HG02973 (cell line): Measurements from ENCODE around the gene C19orf67.

ENCODE experiments used
- ATAC-seq: cut with Tn5 transposase; IDR thresholded peaks from one replicate; pipeline ENCODE4 v1.9.1; 2021; ENCODE audit warnings: moderate library complexity; ENCODE audit not compliant: unreplicated experiment

Gene C19orf67

DNA sequence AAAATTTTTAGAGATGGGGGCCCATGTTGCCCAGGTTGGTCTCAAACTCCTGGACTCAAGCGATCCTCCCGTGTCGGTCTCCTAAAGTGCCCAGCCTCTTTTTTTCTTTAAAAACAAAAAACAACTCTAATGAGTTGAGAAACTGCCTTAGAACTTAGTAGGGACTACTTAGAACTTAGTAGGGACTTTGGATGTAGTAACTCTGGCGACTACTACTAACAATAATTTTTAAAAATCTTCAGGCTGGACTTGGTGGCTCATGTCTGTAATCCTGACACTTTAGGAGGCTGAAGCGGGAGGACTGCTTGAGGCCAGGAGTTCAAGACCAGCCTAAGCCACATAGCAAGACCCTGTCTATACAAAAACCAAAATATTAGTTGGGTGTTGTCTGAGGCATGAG, 515 bp upstream of the C19orf67 start:
- ATAC-seq = no peak

DNA sequence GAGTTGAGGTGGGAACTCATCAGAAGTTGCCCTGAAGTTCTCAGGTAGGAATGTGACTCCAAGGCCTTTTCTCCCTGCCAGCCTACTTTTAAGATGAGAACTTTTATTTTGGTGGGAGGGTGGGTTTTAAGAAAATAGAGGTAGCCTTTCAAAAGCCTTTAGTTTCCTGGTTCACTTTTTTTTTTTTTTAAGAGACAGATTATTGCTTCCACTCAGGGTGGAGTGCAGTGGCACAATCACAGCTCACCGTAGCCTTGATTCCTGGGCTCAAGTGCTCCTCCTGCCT, 3.0 kb downstream of the C19orf67 start:
- no peak for ATAC-seq

DNA sequence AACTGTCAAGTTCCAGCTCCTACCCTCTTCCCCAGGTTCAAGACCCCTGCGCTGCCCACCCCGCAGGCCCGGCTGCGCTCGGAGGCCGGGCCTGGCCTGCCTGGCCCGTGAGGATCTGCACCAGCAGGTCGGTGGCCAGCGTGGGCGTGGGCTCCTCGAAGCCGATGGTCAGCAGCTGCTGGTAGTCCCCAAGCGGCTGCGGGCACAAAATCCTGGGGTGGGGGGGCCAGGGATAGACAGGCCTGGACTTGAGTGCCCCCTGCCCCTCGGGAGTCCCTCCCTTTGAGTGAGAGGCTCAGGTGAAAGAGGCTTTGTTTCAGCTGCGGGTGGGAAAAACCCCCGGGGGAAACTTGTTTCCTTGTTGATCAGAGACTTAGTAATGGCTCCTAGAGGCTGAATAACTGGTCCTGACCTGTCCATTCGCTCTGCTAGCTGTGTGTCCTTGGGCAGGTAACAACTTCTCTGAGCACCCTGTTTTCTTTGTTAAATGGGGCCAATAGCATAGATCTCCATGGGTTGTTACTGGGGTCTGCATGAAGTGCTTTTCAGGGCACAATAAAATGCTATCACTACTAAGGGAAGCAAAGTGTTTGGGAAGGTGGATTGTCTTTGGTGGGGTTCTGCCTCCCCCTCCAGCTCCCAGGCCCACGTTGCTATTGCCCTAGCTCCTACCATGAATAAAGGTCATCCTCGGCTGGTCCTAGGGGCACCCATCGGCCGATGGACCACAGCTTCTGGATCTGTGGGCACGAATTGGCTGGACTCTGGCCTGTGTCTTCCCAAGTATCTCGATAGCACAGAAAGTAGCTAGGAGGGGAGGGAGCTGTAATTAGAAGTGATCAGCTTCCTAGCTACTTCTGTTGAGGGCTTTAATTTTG, 3.5 kb downstream of the C19orf67 start:
- peak; percentile 14 for ATAC-seq

DNA sequence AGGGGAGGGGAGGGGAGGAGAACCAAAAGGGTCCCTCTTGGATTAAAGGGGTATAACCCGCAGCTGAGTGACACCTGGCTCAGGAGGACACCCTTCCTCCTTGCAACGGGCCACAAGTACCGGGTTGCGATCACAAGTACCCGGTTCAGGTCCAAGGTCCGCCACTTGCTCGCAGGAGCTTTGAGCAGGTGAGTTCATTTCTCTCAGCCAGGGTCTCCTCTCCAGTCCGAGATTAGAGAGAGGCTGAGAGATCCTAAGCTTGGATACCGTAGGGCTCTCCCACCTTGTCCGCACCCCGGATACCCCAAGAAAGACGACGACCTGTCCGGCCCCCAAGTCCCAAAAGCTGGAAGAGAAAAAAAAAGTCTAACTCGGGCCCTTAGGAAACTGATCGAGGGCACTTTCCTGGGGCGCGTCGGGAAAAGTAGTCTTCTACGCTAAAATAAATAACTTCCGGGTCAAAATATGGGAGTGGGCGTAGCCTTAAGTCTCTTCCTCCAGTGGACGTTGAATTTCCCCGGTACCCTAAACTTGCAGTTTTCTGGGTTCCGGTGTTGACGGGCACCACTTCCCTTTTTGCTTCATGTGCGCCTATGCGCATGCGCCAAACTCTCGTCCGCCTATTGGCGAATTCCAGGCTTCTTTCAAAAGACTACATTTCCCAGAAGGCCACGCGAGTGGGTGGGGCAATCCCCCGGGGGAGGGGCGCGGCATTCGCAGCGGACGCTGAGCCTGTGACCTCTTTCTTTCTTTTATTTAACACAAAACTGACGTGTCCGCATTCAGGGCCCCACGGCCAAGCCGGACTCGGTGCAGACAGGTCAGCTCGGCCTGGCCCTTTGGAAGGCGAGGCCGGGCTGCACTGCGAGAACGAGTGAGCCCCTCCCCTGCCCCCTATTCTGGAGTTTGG, 4.4 kb downstream of the C19orf67 start:
- peak; percentile 60 for ATAC-seq

DNA sequence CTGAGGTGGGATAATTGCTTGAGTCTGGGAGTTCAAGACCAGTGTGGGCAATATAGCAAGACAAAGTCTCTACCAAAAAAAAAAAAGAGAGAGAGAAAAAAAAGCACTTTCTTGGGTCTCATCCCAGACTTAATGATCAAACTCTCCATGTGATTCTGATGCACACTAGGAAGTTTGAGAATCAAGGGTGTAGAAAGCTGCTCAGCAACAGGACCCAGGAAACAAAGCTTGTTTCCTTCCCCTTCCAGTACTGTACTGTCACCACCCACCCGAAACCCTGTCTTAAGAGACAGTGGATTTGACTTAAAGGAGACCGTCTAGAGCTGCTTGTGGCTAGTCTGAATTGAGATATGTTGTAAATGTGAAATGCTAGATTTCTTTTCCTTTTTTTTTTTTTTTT, 7.2 kb downstream of the C19orf67 start:
- ATAC-seq = no peak

DNA sequence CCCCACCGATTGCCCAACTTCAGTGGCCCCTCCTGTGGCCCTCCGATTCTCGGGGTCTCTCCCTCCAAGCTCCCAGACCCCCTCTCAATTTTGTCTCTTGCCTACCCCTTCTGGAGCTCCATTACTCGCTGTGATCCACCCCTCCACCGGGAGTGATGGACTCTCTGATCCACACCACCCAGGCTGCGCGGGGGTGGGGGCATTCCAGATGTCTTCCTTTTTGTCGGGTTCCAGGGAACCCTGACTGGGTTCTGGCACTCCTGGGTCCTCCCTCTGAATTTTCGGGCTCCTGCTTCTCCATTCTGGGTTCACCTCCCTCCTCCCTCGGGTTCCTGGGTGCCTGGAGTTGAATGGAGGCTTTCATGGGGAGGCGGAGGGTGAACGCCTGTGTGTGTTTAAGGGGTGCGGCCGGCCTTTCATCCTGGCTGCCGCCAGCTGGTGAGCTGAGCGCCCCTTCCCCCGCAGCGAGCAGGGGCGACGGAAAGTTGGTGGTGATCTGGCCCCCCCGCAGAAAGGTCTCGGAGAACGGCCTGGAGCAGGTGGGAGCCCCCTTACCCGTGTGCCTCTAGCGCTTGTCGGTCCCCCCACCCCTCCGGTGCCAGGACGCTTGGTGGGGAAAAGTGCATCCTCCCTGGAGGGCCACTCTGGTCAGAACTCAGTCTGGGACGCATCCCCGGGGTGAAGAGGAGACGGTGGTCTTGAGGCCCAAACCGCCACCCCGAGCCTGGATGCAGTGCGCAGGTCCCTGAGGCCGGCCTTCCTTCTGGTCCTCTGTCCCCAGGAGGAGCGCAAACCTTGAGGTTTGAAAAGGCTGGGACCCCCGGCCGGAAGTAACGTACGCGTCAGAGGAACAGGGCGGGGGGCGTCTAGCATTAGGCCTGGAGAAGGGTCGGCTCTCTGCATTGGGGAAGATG, 11.4 kb downstream of the C19orf67 start:
- no peak for ATAC-seq

DNA sequence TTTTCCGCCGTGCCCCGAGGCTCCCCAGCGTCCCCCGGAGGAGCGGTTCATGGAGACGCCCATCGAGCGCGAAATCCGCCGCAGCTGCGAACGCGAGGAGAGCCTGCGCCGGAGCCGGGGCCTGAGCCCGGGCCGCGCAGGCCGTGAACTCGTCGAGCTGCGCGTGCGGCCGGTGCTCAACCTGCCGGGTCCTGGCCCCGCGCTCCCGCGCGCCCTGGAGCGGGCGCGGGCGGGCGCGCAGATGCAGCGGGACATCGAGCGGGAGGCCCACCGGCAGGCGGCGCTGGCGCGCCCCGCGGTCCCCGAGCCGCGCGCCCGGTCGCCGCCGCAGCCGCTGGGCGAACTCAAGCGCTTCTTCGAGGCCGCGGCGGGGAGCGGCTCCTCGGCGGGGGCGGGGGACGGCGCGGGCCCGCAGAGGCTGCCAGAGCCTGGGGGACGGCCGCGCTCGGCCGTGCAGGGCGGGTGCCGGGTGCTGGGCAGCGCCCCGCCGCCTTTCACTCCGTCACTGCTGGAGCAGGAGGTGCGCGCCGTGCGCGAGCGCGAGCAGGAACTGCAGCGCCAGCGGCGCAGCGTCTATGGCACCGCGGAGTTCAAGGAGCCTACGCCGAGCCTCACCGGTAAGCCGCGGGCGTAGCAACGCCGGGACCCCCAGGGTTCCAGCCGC, 12.2 kb downstream of the C19orf67 start:
- peak; percentile 44 for ATAC-seq

DNA sequence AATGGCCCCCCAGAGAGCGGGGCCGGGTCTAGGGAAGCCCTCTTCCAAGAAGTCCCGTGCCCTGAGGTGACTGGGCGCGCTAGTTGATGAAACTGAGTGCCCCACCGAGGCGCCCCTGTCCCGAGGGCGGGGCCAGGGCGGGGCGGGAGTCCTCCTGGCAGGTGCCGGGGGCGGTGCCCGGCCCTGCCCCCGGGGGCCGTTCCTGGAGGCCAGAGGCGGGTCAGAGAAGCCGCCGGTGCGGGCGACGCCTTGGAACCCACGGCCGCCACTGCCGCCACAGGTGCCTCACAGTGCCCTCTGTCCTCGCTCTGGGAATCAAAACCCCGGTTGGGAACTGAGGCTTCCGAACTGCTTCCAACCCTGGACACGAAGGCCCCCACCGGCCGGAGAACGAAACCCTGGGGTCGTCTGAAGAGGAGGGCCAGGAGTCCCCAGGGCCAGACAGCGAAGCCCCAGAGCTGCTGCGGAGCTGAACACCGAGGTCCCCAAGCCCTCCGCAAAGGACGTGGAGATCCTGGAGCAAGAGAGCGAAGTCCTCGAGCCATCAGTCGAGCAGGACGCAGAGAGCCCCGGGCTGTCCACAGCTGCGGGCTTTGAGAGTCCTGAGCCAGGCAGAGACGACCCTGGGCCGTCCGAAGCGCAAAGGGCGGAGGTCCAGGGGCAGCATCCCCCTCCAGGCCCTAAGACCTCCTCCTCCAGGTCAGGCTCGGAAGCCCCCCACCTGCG, 12.9 kb downstream of the C19orf67 start, which contains the start of gene MISP3:
MISP3 (plus strand) TSS at position 252 of the 726 bp plus-strand sequence. CDS start 524 bp downstream, outside the sequence.
- no peak for ATAC-seq

DNA sequence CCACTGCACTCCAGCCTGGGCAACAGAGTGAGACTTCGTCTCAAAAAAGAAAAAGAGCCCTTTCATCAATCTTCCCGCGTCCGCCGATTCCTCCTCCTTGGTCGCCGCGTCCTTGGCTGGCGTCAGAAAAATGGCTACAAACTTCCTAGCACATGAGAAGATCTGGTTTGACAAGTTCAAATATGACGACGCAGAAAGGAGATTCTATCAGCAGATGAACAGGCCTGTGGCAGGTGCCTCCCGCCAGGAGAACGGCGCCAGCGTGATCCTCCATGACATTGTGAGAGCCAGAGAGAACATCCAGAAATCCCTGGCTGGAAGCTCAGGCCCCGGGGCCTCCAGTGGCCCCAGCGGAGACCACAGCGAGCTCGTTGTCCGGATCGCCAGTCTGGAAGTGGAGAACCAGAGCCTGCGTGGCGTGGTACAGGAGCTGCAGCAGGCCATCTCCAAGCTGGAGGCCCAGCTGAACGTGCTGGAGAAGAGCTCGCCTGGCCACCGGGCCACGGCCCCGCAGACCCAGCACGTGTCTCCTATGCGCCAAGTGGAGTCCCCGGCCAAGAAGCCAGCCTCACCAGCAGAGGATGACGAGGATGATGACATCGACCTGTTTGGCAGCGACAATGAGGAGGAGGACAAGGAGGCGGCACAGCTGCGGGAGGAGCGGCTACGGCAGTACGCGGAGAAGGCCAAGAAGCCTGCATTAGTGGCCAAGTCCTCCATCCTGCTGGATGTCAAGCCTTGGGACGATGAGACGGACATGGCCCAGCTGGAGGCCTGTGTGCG, 15.1 kb downstream of the C19orf67 start:
- no peak for ATAC-seq

DNA sequence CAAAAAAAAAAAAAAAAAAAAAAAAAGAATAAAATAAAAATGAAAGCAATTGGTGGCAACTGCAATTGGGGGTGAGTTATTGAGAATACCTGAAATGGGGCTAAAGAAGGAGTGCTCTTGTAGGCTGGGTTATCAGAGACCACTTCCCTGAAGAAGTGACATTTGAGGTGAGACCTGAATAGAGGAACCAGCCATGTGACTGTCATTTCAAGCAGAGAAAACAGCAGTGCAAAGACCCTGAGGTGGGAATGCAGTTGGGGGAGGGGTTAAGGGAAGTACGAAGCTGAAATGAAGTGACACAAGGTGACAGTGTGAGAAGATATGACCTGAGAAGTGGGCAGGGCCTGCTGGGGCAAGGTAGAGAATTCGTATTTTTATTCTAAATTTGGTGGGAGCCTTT, 19.4 kb downstream of the C19orf67 start:
- ATAC-seq = no peak

DNA sequence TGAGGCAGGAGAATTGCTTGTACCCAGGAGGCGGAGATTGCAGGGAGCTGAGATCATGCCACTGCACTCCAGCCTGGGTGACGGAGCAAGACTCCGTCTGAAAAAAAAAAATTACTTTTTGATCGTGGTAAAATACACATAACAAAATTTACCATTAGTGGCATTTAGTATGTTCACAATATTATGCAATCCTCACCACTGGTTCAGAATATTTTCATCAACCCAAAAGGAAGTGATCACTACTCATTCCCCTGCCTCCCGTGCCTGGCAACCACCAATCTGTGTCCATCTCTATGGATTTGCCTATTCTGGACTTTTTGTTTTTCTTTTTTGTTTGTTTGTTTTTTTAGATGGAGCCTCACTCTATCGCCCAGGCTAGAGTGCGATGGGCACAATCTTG, 22.5 kb downstream of the C19orf67 start:
- ATAC-seq = no peak

DNA sequence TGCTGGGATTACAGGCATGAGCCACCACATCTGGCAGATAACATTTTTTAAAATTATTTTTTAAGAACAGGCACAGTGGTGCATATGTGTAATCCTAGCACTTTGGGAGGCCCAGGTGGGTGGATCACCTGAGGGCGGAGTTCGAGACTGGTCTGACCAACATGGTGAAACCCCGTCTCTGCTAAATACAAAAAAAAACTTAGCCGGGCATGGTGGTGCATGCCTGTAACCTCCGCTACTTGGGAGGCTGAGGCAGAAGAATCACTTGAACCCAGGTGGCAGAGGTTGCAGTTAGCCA, 23.1 kb downstream of the C19orf67 start:
- no peak for ATAC-seq

DNA sequence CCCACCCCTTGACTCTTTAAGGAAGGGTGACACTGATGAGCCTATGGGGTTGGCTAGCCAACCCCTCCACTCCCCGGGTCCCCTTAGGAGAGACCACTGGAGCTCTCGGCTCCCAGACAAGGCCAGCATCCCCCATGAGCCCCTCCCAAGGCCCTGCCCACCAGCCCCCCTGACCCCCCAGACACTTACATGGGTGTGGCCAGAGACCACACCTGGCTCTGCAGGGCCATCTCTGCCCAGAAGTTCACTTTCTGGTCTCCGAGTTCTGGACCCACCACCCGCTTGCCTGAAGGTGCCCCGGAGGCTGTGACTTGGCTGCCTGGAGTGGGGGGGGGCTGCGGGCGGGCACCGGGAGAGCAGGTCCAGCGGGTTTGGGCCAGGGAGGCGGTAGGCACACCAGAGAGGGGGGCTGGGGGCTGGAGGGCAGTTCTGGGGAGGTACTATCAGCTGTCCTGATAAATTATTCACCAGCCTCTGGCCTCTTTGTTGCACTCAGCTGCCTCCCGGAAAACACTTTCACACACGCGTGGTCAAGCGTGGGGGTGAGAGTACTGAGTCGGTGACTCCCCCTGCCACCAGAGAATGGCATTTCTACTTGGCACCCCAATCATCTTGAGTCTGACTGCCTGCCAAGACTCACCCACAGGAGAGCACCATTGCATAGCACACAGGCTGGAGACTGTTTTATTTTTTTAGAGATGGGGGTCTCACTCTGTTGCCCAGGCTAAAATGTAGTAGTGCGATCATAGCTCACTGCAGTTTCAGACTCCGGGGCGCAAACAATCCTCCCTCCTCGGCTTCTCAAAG, 23.6 kb downstream of the C19orf67 start, which contains the start of gene PALM3:
PALM3 (minus strand) TSS at position 326 of the 807 bp plus-strand sequence; CDS start at position 230, 96 bp downstream.
- ATAC-seq = no peak

DNA sequence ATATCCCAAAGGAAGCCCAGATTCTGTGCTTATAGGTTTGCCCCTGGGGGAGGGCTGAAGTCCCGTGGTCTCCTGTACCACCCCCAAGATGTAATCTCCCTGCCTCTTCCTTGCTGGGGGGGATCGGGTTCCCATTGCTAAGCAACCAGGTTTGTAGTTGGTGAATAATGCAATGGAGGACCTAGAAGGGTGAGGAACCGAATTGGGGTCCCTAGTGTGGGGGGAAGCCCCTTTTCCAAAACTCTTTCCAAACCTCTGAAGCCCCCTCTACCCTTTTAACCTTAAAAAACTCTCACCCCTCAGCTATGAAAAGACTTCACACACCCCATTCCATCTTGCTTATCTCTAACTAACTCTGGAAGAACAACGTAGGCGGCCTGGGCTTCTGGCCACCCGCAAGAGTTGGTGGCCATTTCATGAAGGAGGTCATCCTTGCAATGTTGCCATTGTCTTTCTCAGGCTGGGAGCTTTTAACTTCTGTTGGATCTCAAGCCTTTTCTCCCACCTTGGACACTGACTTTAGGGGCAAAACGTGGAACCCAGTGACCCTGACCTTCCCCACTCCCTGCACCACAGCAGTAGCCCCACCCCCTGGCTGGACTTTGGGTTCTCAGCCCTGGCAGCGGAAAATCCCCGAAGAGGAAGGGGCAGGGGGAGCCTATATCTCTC, 24.4 kb downstream of the C19orf67 start:
- ATAC-seq = no peak

DNA sequence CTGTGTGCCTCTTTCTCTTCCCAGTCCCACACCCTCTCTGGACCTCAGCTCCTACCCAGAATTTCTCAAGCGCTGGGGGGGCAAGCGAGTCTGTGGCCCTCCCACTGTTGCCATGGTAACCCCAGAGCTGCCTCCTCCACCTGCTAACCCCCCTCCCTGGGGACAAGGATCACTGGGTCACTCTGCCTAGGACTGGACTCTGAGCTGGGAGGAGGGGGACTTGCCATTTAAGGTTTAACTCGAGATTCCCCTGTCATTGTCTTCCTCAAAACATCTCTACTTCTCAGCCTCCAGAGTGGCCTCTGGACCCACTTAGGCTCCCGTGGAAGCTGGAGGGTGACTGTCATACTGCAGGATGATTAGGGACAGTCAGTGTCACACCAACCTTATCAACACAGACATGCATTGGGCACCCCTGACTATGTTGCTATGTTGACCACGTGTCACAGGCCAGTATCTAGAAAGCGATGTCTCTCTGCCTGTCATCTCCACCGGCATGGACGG, 25.9 kb downstream of the C19orf67 start:
- no peak for ATAC-seq

DNA sequence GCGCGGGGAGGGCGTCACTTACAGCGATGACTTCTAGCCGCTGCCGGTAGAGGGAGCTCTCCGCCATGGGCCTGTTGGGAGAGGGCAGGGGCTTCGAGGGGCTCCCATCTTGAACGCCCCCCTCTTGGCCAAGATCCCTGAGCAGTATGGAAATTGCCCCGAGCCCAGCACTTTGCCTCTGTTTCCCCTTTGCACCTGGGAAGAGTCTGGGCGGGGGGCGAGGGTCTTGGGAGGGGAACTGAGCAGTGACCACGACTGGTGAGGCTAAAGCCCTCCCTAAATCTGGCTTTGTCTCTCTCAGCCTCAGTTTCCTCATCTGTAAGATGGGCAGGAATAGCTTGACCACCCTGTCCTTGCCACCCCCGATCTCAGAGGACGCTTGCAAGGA, 26.5 kb downstream of the C19orf67 start:
- no peak for ATAC-seq
